NCI-H2227 (cell line): ENCODE results near the gene IFITM10.

ENCODE experiments used
- DNase-seq: peaks from one replicate; lab custom pipeline; 2025; ENCODE audit not compliant: unreplicated experiment; lab: John Stamatoyannopoulos, UW

IFITM10 gene

GRCh38 chr11:1742371-1742770 lies 8.0 kb downstream of the IFITM10 start:
- DNase-seq, result no peak

DNA sequence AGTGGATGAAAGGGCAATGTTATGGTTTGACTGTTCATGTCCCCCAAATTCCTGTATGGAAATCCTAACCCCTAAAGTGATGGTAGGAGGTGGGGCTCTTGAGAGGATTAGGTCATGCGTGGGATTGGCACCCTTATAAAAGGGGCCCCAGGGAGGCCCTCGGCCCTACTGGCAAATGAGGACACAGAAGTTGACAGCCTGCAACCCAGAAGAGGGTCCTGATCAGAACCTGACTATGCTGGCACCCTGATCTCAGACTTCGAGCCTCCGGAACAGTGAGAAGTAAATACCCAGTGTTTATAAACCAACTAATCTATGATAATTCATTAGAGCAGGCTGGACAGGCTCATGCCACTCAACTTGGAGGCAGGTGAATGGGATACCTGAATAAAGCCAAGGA lies 8.7 kb downstream of the IFITM10 start:
- DNase-seq, result no peak

DNA sequence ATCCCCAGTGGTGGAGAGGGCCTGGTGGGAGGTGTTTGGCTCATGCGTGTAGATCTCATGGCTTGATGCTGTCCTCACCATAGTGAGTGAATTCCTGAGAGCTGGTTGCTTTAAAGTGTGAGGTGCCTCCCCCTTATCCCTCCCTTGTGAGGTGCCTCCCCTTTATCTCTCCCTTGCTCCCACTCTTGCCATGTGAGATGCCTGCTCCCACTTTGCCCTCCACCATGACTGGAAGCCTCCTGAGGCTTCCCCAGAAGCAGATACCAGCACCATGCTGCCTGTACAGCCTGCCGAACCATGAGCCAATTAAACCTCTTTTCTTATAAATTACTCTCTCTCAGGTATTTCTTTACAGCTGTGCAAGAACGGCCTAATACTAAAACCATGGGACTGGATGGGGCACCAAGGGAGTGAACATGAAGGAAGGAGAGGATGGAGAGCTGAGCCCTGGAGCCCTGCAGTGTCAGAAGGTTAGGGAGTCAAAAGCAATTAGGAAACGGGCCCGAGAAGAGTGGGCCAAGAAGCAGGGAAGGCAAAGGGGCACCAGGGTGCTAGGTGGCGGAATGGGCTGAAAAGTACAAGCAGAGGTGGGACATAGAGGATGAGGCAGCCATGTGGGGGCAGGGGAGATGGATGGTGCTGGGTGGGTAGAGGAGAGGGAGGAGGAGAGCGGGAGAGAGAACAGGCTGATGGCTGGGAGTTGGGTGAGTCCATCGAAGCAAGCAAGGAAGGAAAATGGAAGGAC lies 9.4 kb downstream of the IFITM10 start:
- no peak for DNase-seq

DNA sequence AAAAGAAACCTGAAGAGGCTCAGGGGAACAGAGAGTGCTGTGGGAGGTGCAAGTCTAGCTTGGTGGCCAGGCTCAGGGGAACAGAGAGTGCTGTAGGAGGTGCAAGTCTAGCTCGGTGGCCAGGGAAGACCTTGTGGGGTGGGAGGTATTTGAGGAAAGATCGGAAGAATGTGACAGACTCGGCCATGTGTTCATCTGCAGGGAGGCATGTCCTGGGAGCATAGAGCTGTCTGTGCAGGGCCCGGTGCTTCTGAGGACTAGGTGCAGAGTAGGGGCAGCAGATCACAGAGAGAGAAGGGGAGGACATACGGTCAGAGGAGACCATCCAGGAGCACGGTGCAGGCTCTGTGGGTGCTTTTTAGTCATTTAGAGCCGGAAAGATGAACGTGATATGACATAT lies 10.8 kb downstream of the IFITM10 start:
- DNase-seq, result no peak

DNA sequence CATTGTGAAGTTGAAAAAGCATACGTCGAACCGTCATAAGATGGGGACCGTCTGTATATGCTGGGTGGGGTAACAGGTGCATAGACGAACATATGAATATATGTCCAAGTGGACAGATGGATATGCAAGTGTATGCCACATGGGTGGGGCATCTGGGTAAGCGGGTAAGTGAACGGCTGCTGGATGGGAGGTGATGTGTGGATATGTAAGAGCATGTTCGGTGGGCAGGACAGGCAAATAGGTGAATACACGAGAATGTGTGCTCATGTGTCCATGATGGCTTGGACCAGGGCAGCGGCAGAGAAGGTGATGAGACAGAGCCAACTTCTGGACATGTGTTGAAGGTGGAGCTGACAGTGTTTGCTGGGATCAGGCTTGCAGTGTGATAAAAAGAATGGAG lies 12.0 kb downstream of the IFITM10 start:
- no peak for DNase-seq

DNA sequence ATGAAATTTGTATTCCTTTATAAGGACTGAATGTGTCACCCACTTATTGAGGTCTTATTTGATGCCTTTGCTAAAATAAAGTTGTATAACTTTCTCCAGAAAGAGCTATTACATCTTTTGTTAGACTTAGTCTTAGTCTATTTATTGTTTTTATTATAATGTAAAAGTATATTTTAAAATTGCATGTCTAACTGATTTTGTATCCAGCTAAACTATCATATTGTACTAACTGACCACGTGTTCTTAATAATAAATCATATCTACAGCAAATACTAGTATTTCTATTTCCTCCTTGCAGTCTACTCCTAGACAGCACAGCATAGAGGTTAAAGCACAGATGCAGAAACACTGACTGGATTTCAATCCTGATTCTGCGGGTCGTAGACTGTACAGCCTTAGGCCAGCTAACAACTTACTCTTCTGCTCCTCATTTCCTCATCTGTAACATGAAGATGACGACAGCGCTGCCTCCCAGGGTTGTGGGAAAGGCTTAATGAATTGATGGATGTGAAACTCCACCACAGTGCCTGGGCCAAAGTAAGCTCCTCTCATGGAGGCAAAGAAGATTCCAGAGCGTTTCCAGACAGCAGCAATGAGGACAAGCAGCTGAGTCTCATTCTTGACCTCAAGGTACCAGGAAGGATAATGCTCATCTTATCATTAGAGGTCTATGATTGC lies 13.2 kb downstream of the IFITM10 start:
- no peak for DNase-seq

GRCh38 chr11:1736447-1736992 lies 13.9 kb downstream of the IFITM10 start:
- DNase-seq, result no peak

GRCh38 chr11:1735271-1735670 lies 15.1 kb downstream of the IFITM10 start:
- DNase-seq, result no peak

DNA sequence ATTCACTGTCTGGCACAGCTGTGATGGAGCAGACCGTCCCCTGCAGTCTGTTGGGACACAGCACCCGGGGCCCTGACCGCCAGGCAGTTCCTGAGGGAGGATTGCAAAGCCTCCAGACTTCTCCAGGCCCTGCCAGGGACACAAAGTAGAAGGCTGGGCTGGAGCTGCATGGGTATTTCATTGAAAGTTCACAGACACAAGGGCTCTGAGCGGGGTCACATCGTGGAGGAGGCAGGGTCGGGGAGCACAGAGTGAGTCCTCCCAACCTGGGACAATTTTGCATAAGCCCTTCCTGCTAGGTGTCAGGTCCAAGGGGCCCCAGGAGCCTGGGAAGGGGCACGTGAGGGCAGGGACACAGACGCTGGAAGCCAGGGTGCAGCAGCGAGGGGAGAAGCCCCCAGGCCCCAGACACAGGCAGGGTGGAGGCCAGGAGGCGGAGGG lies 15.7 kb downstream of the IFITM10 start:
- no peak for DNase-seq

- DNase-seq, result no peak
Observed at GRCh38 chr11:1733716-1734640, 16.4 kb downstream of the IFITM10 start.

GRCh38 chr11:1733009-1733715 lies 17.2 kb downstream of the IFITM10 start:
- no peak for DNase-seq

DNA sequence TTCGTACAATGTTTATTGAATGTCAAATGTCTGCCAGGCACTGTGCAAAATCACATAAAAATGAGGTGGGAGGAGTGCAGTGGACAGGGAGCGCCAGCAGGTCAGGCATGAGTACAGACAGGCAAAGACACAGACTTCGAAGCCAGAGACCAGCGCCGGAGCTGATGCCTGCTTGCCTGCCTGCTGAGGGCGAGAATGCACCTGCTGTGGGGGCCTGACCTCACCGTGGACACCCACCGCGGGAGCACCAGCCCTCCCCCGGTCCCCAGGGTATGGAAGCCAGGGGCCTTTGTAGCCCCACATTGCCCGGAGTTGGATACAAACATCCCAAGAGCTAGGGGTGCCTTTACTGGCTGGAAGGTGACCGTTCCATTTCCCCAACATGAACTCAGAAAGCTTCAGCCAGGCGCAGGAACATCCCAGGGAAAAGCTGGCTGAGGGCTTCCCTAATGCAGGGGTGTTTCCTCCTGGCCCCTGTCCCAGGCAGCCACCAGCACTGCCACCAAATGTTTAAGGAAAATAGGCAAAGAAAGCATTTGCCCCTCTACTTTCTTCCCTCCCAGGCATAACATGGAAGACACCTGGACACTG lies 17.9 kb downstream of the IFITM10 start:
- DNase-seq, result no peak

GRCh38 chr11:1731451-1732059 lies 18.8 kb downstream of the IFITM10 start:
- no peak for DNase-seq

GRCh38 chr11:1730059-1730629 lies 20.3 kb downstream of the IFITM10 start:
- no peak for DNase-seq

GRCh38 chr11:1729692-1730011 lies 20.7 kb downstream of the IFITM10 start:
- DNase-seq, result no peak

GRCh38 chr11:1728931-1729691 lies 21.3 kb downstream of the IFITM10 start:
- DNase-seq, result no peak

GRCh38 chr11:1728301-1728700 lies 22.1 kb downstream of the IFITM10 start:
- DNase-seq, result no peak

- no peak for DNase-seq
Observed at GRCh38 chr11:1727861-1728260, 22.5 kb downstream of the IFITM10 start.

DNA sequence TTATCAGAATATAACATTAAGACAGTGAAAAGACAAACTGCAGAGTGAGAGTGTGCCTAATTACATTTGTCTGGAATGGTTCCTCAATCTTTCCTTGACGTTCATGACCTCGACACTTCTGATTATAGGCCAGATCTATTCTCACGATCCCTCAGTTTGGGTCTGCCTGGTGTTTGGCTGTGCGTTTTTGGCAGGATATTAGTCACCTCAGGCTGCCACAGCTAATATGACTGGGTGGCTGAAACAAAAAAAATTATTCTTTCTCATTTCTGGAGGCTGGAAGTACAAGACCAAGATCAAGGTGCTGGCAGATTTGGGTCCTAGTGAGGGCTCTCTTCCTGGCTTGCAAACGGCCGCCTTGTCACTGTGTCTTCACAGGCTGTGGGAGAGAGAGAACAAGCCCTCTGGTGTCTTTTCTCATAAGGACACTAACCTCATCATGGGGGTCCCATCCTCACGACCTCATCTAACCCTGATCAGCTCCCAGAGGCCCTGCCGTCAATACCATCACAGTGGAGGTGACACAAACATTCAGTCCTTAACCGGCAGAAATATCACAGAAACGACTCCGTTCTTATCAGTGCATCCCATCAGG lies 23.2 kb downstream of the IFITM10 start:
- DNase-seq, result no peak
